NCI-H82 treated with DMSO at 0.1 percent for 48 hours (cell line): ENCODE results near the gene ZNF219.

ENCODE experiments used
- DNase-seq: peaks from one replicate; lab custom pipeline; 2025; ENCODE audit not compliant: unreplicated experiment; lab: John Stamatoyannopoulos, UW

Gene ZNF219

GRCh38 chr14:21102521-21103410, 4.3 kb upstream of the ZNF219 start:
- no peak for DNase-seq

GRCh38 chr14:21101802-21102413, 3.5 kb upstream of the ZNF219 start:
- no peak for DNase-seq

- DNase-seq: no peak
Measured at GRCh38 chr14:21100931-21101330, 2.5 kb upstream of the ZNF219 start, which contains the start of gene TMEM253. Gene TMEM253, plus strand, starts transcription at chr14:21101066. Its CDS starts 278 bp downstream, at chr14:21101344.

- DNase-seq: no peak
Measured at GRCh38 chr14:21099596-21099985, 1.1 kb upstream of the ZNF219 start.

- DNase-seq: no peak
Measured at GRCh38 chr14:21098892-21099595, 589 bp upstream of the ZNF219 start.

- DNase-seq: no peak
Measured at GRCh38 chr14:21097636-21098075, 799 bp downstream of the ZNF219 start.

- DNase-seq: no peak
Measured at GRCh38 chr14:21096978-21097635, 1.3 kb downstream of the ZNF219 start.

GRCh38 chr14:21096438-21096837, 2.0 kb downstream of the ZNF219 start:
- no peak for DNase-seq

GRCh38 chr14:21095430-21096205, 2.8 kb downstream of the ZNF219 start:
- DNase-seq: peak; percentile 39

GRCh38 chr14:21093769-21094681, 4.4 kb downstream of the ZNF219 start:
- peak; percentile 95 for DNase-seq

- DNase-seq: no peak
Measured at GRCh38 chr14:21093018-21093417, 5.4 kb downstream of the ZNF219 start.

- DNase-seq: peak; percentile 12
Measured at GRCh38 chr14:21092273-21093011, 6.0 kb downstream of the ZNF219 start.

- DNase-seq: no peak
Measured at GRCh38 chr14:21091821-21092272, 6.6 kb downstream of the ZNF219 start.

- no peak for DNase-seq
Measured at GRCh38 chr14:21090940-21091663, 7.4 kb downstream of the ZNF219 start.

- DNase-seq: no peak
Measured at GRCh38 chr14:21090194-21090939, 8.1 kb downstream of the ZNF219 start.

- no peak for DNase-seq
Measured at GRCh38 chr14:21089877-21090193, 8.6 kb downstream of the ZNF219 start.

- no peak for DNase-seq
Measured at GRCh38 chr14:21089271-21089670, 9.2 kb downstream of the ZNF219 start.
